Esophagus muscularis mucosa (tissue), 3 donors: ENCODE data around the gene CARHSP1.
"Not testable (repeated sequence)": the region's sequence is repeated elsewhere in the genome, so short reads cannot be mapped to it uniquely, and the experiment has no call there.

Experiments
- POLR2A ChIP-seq: fragments of 450-650 bp; IDR thresholded peaks from one replicate; pipeline ENCODE4 v1.6.1; 2017; ENCODE audit warnings: antibody characterized with exemption, moderate library complexity, mild to moderate bottlenecking, low read depth
- TF ChIP-seq, protein P1 (sequence below), 3 experiments: fragments of 200-600 bp in 2 of 3; fragments of 450-650 bp in 1 of 3; sonication (generic) in 2 of 3; IDR thresholded peaks; one replicate each; pipeline ENCODE4 v1.5.1; 2017 to 2019; ENCODE audit warnings: antibody characterized with exemption in 3 of 3, mild to moderate bottlenecking in 2 of 3, moderate library complexity in 1 of 3

DNA sequence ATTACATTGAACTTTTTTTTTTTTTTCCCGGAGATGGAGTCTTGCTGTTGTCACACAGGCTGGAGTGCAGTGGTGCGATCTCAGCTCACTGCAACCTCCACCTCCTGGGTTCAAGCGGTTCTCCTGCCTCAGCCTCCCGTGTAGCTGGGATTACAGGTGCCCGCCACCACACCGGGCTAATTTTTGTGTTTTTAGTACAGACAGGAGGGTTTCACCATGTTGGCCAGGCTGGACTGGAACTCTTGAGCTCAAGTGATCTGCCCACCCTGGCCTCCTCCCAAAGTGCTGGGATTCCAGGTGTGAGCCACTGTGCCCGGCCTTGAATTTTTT, 5.0 kb upstream of the CARHSP1 start:
- TF ChIP-seq, protein P1, sequence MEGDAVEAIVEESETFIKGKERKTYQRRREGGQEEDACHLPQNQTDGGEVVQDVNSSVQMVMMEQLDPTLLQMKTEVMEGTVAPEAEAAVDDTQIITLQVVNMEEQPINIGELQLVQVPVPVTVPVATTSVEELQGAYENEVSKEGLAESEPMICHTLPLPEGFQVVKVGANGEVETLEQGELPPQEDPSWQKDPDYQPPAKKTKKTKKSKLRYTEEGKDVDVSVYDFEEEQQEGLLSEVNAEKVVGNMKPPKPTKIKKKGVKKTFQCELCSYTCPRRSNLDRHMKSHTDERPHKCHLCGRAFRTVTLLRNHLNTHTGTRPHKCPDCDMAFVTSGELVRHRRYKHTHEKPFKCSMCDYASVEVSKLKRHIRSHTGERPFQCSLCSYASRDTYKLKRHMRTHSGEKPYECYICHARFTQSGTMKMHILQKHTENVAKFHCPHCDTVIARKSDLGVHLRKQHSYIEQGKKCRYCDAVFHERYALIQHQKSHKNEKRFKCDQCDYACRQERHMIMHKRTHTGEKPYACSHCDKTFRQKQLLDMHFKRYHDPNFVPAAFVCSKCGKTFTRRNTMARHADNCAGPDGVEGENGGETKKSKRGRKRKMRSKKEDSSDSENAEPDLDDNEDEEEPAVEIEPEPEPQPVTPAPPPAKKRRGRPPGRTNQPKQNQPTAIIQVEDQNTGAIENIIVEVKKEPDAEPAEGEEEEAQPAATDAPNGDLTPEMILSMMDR (IDR thresholded peaks at IDR 0.05): not testable (repeated sequence)
- TF ChIP-seq POLR2A: not testable (repeated sequence)
